ENCODE data around the gene KLHDC7B.
A peak's percentile ranks its signal among the peaks of the same experiment; 100 is the strongest.
"Not testable (repeated sequence)": the region's sequence is repeated elsewhere in the genome, so short reads cannot be mapped to it uniquely, and the experiment has no call there.

KLHDC7B gene

DNA sequence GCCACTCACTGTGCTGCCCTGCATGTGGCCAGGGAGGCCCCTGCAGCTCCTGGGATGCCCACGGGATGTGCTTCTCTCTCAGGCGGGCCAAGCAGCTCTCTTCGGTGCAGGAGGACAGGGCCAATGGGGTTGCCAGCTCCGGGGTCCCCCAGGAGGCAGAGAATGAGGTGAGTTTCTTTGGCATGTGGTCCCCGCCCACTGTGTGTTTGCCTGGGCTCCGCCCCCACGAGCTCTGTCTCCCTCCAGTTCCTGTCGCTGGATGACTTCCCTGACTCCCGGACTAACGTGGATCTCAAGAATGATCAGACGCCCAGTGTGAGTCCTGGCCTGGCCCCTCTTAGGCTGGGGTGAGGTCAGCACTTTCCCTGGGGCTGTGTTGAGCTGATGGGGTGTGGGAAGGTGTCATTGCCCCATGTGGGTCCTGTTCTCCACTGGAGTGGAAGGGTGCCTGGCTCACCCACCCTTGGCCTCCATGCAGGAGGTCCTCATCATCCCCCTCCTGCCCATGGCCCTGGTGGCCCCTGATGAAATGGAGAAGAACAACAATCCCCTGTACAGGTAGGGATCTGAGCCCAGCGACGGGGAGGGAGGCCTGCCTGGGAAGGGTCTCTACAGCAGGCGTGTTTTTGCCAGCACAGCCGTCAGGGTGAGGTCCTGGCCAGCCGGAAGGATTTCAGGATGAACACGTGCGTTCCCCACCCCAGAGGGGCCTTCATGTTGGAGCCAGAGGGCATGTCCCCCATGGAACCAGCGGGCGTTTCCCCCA lies 28.0 kb upstream of the KLHDC7B start:
- no peak for DNase-seq (ENCODE audit: low read depth in 1 of 2, low spot score in 1 of 2)

DNA sequence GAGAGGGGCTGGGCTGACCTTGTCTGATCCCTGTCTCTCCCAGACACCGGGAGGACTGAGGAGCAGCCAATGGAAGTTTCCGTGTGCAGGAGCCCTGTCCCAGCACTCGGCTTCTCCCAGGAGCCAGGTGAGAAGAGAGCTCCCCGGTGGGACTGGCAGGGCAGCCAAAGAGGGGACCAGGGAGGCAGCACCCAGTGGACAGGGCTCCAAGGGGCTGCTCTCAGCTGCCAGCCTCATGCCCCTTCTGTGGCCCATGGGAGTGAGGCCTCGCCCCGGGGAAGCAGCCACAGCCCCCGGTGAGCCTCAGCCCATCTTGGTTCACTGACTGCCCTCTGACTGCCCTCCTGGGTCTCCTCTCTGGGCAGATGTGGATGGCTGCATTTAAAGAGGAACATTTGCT lies 27.1 kb upstream of the KLHDC7B start:
- no peak for DNase-seq (ENCODE audit: low read depth in 1 of 2, low spot score in 1 of 2)

DNA sequence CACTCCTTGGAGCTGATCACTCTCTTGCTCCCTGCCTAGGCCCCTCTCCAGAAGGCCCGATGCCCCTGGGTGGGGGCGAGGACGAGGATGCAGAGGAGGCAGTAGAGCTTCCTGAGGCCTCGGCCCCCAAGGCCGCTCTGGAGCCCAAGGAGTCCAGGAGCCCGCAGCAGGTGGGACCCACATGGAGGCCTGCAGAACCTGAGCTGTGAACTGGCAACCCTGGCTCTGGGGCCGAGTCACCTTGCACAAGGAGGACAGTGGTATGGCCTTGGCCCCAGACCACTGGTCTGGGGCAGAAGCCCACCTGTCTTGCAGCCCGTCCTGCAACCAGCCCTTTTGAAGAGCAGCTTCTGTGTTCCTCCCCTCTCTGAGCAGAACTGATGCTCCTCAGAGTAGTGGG lies 26.5 kb upstream of the KLHDC7B start:
- no peak for DNase-seq (ENCODE audit: low read depth in 1 of 2, low spot score in 1 of 2)

GRCh38 chr22:50520184-50520583 lies 25.5 kb upstream of the KLHDC7B start:
- not testable (repeated sequence) for DNase-seq (ENCODE audit: low read depth in 1 of 2, low spot score in 1 of 2)

GRCh38 chr22:50520826-50521453 lies 24.8 kb upstream of the KLHDC7B start:
- DNase-seq (ENCODE audit: low read depth in 1 of 2, low spot score in 1 of 2): no peak

GRCh38 chr22:50521710-50522109 lies 24.0 kb upstream of the KLHDC7B start:
- DNase-seq (ENCODE audit: low read depth in 1 of 2, low spot score in 1 of 2): no peak

- DNase-seq (ENCODE audit: low read depth in 1 of 2, low spot score in 1 of 2): no peak
Observed at GRCh38 chr22:50522208-50522805, 23.4 kb upstream of the KLHDC7B start.

GRCh38 chr22:50522806-50523438 lies 22.8 kb upstream of the KLHDC7B start:
- no peak for DNase-seq (ENCODE audit: low read depth in 1 of 2, low spot score in 1 of 2)

GRCh38 chr22:50523458-50523805 lies 22.3 kb upstream of the KLHDC7B start:
- no peak for DNase-seq (ENCODE audit: low read depth in 1 of 2, low spot score in 1 of 2)

GRCh38 chr22:50523806-50524675 lies 21.7 kb upstream of the KLHDC7B start:
- no peak for DNase-seq (ENCODE audit: low read depth in 1 of 2, low spot score in 1 of 2)

- DNase-seq (ENCODE audit: low read depth in 1 of 2, low spot score in 1 of 2): no peak
Observed at GRCh38 chr22:50524676-50525103, 21.0 kb upstream of the KLHDC7B start.

DNA sequence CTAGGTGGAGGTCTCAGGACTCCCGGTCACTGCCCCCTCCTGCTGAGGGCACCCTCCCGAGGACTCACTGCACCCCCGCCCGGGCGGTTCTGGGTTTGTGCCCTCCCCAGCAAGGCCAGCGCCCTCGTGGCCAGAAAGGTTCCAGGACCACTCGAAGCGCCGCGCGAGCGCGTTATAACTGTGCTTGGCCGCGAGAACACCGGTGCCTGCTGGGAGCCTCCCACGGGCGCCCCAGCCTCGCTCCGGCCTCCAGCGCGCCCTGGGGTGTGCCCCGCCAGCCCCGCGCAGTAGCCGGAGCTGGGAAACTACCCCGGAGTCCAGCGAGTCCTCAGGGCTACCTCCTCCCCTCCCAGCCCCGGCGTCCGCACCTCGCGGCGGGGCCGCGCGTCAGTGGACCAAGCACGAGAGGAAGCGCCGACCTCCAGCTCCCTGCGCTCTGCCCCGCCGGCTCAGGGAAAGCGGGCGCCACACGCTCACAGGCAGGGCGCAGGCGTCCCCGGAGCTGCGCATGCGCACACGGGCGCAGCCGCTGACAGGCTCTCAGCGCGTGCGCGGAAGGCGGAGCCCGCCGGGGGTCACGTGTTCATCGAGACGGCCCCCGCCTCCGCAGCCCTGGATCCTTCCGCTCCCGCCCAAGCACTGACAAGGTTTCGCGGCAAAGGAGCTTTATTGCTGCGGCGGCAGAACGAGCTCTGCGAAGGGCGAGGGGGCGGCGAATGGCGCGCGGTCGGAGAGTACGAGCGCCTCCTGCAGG lies 20.4 kb upstream of the KLHDC7B start, which contains the start of gene SCO2:
Gene SCO2 (minus strand): TSS at position 495 of the 754 bp plus-strand sequence. CDS start 1,187 bp downstream, outside the sequence.
- DNase-seq (ENCODE audit: low read depth in 1 of 2, low spot score in 1 of 2): peak; percentile 97 to 98

DNA sequence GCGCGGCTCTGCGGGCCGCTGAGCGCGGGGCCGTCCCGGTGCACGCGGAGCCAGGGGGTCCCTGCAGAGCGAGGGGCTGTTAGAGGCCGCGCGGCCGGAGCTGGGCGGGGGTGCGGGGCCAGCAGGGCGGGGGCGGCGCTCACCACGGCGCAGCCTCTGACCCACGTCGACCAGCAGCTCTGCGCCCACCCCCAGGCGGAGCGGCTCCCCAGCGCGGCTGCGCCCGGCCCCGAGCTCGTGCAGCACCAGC lies 19.9 kb upstream of the KLHDC7B start:
- no peak for DNase-seq (ENCODE audit: low read depth in 1 of 2, low spot score in 1 of 2)

GRCh38 chr22:50526108-50526833 lies 19.4 kb upstream of the KLHDC7B start:
- peak; percentile 65 to 78 for DNase-seq (ENCODE audit: low read depth in 1 of 2, low spot score in 1 of 2)

GRCh38 chr22:50526834-50527801 lies 18.6 kb upstream of the KLHDC7B start:
- no peak for DNase-seq (ENCODE audit: low read depth in 1 of 2, low spot score in 1 of 2)

DNA sequence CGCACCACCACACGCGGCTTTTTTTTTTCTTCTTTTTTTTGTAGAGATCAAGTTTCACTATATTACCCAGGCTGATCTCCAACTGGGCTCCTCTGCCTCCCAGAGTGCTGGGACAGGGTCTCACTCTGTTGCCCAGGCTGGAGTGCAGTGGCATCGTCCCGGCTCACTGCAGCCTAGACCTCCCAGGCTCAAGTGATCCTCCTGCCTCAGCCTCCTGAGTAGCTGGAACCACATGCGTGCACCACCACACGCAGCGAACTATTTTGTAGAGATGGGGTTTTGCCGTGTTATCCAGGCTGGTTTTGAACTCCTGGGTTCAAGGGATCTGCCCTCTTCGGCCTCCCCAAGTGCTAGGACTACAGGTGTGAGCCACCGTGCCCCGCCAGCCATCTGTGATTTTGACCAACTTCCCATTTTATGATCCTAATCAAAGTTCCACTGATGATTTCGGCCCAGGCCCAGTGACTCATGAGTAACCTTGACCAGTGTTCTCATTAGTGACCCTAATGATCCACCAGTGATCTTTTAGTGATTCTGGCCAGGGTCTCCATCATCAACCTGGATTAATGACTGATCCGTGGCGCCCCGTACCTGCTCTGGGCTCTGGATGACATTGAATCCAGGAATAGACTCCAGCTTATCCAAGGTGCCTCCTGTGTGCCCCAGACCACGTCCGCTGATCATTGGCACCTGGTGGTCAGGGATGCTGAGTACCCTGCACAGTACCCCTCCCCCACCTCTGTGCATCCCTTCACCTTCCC lies 17.6 kb upstream of the KLHDC7B start:
- no peak for DNase-seq (ENCODE audit: low read depth in 1 of 2, low spot score in 1 of 2)

DNA sequence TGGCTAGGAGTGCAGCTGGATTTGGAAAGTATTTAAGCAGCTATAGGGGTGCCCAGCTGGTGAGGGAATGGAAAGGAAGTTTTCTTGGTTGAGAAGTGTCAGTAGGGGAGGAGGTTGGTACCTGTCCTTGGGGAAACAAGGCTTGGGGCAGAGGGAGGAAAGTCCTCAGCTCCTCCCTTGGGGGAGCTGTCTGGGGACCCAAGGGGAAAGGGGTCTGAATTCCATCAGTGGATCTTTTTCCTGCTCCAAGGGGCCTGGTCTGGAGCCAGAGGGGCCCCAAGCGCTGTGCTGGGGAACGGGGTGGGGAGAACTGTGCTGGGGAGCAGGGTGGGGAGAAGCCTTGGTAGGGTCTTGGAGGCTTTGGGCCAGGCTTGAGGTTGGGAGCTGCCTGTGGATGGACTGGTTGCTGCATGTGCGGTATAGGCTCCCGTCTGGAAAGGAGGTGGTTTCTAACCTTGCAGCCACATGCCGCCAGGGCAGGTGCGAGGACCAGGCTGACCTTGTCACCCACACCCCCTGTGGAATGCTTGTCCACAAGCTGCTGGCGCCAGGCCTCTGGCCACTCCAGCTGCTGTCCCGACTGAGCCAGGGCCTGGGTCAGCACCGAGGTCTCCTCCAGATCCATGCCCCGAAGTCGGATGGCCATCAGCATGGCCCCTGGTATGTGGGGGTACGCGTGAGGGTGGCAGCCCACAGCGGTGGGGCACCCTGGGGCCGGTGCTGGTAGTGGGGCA lies 16.9 kb upstream of the KLHDC7B start:
- no peak for DNase-seq (ENCODE audit: low read depth in 1 of 2, low spot score in 1 of 2)
